Measurements from ENCODE around the gene FAM124B.

The FAM124B gene

DNA sequence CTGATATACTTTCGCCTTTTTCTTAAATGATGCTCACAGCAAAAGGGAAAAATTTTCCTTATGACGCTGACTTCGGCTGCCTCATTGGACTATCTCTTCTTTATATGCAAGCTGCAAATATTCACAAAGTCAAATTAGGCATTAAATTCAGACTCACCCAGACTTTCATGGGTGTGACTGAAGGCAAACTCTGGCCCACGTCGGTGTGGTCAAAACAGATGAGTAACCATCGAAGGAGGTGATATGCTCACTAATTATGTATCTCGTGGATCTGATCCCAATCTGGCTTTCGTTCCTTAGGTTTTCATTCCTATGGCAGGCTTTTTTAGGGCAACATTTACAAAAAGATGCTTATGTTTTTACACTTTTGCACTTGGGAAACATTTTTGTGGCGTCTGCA lies 36.6 kb downstream of the FAM124B start:
- TF ChIP-seq, protein P1, sequence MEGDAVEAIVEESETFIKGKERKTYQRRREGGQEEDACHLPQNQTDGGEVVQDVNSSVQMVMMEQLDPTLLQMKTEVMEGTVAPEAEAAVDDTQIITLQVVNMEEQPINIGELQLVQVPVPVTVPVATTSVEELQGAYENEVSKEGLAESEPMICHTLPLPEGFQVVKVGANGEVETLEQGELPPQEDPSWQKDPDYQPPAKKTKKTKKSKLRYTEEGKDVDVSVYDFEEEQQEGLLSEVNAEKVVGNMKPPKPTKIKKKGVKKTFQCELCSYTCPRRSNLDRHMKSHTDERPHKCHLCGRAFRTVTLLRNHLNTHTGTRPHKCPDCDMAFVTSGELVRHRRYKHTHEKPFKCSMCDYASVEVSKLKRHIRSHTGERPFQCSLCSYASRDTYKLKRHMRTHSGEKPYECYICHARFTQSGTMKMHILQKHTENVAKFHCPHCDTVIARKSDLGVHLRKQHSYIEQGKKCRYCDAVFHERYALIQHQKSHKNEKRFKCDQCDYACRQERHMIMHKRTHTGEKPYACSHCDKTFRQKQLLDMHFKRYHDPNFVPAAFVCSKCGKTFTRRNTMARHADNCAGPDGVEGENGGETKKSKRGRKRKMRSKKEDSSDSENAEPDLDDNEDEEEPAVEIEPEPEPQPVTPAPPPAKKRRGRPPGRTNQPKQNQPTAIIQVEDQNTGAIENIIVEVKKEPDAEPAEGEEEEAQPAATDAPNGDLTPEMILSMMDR (IDR thresholded peaks at IDR 0.05; ENCODE audit: low read depth, low read length), result no peak
- DNase-seq (ENCODE audit: extremely low read depth, low read depth), result no peak

DNA sequence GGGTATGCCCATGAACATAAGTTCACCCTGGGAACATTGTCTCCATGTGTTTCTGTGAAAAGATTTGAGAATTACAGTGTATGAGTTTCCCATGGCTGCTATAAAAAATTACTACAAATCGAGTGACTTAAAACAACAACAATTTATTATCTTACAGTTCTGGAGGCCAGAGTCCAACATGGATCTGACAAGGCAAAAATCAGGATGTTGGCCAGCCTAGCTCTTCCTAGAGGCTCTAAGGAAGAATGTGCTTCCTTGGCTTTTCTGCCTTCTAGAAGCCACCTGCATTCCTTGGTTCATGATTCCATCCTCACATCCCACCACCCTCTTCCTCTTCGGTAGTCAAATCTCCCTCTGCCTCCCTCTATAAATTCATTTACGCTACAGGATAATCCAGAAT lies 38.6 kb downstream of the FAM124B start:
- DNase-seq (ENCODE audit: extremely low read depth, low read depth), result no peak
- TF ChIP-seq, protein P1 (IDR thresholded peaks at IDR 0.05; ENCODE audit: low read depth, low read length), result no peak

DNA sequence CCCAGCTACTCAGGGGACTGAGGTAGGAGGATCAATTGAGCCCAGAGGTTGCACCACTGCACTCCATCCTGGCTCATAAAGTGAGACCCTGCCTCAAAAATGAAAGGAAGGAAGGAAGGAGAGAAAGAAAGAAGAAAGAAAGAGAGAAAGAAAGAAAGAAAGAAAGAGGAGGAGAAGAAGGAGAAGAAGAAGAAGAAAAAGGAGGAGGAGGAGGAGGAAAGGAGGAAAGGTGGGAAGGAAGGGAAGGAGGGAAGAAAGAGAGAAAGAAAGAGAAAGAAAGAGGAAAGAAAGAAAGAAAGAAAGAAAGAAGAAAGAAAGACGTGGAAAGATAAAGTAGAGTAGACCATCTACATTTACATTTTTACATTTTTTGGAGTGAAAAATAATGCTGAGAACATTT lies 39.8 kb downstream of the FAM124B start:
- no peak for DNase-seq (ENCODE audit: extremely low read depth, low read depth)
- TF ChIP-seq, protein P1 (IDR thresholded peaks at IDR 0.05; ENCODE audit: low read depth, low read length), result no peak

DNA sequence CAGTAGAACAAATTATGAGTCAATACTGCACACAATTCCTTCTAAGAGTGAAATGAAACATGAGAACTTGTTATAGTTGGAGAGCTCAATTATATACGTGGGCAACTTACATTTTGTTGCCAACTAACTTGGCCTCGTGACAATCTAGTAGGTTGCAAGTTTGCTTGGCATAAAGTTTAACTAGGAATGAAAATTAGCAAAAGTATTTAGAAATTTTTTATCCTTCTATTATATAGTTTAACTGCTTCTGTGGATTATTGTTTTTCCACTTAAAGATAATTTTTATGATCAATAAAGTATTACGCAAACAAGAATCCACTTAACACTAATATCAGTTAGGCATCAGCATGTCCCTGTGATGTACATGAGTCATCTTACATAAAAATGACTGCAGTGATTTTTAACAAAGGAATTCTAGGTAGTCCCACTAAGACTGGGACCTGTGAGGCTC lies 41.1 kb downstream of the FAM124B start:
- TF ChIP-seq, protein P1 (IDR thresholded peaks at IDR 0.05; ENCODE audit: low read depth, low read length), result no peak
- no peak for DNase-seq (ENCODE audit: extremely low read depth, low read depth)

DNA sequence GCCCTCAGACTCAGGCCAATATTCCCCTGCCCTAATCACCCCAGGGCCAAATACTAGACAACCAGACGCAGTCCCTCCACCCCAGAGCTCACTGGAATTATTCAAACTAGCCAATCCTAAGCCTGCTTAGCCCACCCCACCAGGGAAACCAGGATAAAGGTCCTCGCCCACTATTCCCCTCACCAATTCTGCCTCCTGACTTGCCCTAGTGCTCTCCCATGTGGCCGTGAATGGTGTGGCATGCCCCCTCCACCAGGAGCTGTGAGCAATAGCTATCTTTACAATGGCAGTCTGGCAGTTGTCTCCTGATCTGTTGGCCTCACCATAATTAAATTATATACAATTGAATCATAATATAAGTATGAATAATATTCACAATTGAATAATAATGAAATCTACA lies 42.3 kb downstream of the FAM124B start:
- TF ChIP-seq, protein P1 (IDR thresholded peaks at IDR 0.05; ENCODE audit: low read depth, low read length), result peak; percentile 16
- DNase-seq (ENCODE audit: extremely low read depth, low read depth), result no peak

DNA sequence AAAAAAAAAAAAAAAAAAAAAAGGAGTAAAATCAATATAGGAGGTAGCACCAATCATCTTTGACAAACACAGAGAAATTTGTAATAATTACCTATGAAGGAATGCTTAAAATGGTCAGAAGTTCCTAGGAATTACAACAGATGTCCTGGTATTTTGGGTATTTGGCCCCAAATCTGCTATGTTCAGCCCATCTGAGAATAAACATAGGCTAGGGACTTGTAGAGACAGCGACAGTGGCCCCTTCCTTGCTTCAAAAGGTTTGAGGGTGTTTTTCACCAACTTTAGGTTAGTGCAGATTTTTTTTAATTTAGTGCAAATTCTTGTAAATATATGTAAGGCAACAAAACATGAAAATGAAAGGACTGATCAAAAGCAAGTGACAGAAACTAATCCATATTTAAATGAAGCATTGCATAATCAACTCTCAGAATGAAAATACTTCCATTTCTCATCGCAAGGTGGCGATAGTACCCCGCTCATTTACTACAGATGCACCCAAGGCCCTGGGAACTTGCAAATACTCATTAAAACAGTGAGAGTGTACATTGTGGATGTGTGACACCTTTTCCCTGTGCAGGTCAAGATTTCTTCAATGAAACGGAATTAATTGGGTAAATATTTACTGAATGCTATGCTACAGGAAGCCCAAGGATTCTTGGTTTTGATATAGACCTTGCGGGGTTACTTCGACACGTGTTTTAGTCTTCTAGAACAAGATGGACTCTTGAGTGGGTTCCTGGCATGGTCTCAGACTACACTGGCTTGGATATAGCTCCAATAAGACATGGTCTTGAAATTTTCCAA lies 44.6 kb downstream of the FAM124B start:
- DNase-seq (ENCODE audit: extremely low read depth, low read depth), result no peak
- TF ChIP-seq, protein P1 (IDR thresholded peaks at IDR 0.05; ENCODE audit: low read depth, low read length), result peak; percentile 68

DNA sequence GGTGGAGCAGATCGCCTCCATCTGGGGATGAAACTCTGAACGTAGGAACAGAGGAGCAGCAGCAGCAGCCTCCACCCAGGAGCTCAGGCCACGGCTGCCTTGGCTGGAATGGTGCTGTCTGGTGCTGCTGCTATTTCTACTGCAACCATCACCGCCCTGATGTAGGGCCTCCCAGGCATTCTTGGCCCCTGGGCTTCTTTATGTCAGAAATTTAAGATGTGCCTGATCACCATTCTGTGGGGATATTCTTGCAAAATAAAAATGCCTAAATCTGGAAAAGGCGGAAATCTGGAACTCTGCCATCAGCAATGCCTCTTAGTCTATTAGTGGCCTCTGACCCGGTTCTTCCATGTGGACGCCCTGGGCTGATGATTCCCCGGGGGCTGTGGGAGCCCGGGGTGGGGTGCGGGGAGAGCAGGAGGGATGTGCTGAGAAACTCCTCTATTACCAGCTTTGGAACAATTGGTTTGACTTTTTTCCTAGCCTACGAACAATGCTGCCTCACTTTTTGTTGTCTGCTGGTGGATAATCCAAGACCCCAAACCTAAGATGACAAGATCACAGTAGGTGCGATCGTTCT lies 47.2 kb downstream of the FAM124B start:
- TF ChIP-seq, protein P1 (IDR thresholded peaks at IDR 0.05; ENCODE audit: low read depth, low read length), result no peak
- DNase-seq (ENCODE audit: extremely low read depth, low read depth), result no peak

Measured in AG09319 (cell line).